Tibial nerve (tissue), 4 donors: ENCODE measurements around the gene PPM1H.

Experiments used
- EP300 ChIP-seq, 2 donors: sonication (generic); formaldehyde crosslinking; IDR thresholded peaks; one replicate each; pipeline ENCODE4 v1.6.1; 2017; ENCODE audit warnings: antibody characterized with exemption in 2 of 2, mild to moderate bottlenecking in 1 of 2
- TF ChIP-seq, protein P1 (sequence below), 5 experiments: fragments of 200-600 bp in 3 of 5; fragments of 450-650 bp in 2 of 5; sonication (generic) in 3 of 5; IDR thresholded peaks; one replicate each; pipeline ENCODE4 v1.5.1; 2016 to 2019; ENCODE audit warnings: antibody characterized with exemption in 5 of 5, mild to moderate bottlenecking in 3 of 5, moderate library complexity in 2 of 5

DNA sequence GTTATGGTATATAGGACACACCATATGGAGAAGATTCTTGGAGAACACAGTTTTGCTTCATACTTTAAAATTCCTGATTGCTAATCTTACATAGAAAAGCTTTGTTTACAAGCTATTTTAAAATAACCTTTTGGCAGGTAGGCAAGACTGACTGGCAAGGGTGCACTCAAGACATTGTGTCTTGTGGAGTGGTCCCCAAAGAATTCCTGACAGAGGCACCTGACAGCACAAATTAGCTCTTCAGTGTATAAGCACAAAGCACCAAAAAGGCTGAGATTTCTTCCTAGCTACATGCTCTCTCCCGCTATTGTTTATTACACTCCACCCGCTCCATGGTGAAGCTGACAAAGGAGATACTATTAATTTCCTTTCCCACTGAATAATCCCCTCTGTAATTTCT, 329.0 kb downstream of the PPM1H start:
- TF ChIP-seq, protein P1, sequence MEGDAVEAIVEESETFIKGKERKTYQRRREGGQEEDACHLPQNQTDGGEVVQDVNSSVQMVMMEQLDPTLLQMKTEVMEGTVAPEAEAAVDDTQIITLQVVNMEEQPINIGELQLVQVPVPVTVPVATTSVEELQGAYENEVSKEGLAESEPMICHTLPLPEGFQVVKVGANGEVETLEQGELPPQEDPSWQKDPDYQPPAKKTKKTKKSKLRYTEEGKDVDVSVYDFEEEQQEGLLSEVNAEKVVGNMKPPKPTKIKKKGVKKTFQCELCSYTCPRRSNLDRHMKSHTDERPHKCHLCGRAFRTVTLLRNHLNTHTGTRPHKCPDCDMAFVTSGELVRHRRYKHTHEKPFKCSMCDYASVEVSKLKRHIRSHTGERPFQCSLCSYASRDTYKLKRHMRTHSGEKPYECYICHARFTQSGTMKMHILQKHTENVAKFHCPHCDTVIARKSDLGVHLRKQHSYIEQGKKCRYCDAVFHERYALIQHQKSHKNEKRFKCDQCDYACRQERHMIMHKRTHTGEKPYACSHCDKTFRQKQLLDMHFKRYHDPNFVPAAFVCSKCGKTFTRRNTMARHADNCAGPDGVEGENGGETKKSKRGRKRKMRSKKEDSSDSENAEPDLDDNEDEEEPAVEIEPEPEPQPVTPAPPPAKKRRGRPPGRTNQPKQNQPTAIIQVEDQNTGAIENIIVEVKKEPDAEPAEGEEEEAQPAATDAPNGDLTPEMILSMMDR (IDR thresholded peaks at IDR 0.05): no peak
- TF ChIP-seq EP300 (IDR thresholded peaks at IDR 0.05): no peak
